ENCODE data around the gene IPO7. TPM values are rescaled to one million over a fixed set of nuclear protein-coding genes. Genes with fewer than 3 reads are reported as not detected.
"Not testable (repeated sequence)": the region's sequence is repeated elsewhere in the genome, so short reads cannot be mapped to it uniquely, and the experiment has no call there.

IPO7 gene
- total RNA-seq, 1 donor = 68.2 TPM

DNA sequence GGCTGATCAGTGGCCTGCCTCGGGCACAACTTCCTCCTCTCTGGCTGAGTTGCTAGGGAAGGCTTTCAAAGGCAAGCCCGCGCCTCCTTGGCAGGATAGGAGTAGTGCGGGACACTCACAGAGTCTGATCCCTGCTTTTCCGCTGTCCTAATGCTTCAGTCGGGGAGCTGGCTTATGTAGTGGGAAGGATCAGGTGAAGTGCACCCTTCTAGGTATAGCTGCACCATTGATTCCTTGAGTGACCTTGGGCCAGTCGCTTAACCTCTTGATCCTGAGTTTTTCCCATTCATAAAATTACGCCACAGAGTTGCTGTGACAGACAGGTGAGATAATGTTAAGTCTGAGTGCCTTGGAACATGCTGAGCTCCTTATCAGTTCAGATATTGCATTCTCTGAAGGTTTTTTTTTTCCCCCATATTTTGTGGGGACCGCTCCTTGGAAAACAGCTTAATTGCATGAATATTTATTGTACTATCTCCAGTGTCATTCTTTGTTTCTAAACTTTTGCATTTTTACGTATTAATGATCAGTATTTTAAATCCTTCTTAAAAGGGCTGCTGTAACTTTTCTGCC is 961 bp downstream of the IPO7 start:
- Histone ChIP-seq H3K27me3 (ENCODE audit: insufficient read depth, low read length) (no peaks in the 10 kb centered on the region), H3K4me3 (ENCODE audit: low read length) (peak overlapping the region; percentile 83), H3K4me1 (ENCODE audit: insufficient read depth, low read length) (peaks cover 16% of the 10 kb centered on the region), H3K9me3 (ENCODE audit: low read depth, low read length) (no peaks in the 10 kb centered on the region)

DNA sequence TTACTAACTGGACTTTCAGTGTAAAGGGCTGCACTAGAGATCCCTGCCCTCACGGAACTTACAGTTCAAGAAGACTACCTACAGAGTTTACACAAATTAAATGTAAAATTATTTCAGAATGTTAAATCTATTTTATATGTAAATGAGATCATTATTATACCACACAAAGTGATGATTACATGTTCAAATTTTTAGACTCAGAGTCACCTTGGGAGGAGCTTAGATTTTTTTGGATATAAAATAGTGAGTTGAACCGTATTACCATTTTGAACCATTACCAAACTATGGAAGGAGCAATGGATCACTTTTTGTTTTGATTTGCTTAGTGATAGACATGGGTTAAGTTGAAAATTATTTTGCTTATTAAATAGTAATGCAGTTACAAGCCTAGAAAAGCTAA is 1.6 kb downstream of the IPO7 start:
- no peak overlapping the region for H3K4me3 ChIP-seq (ENCODE audit: low read length)
- H3K27me3 ChIP-seq (ENCODE audit: insufficient read depth, low read length) = no peaks in the 10 kb centered on the region
- H3K4me1 ChIP-seq (ENCODE audit: insufficient read depth, low read length) = peaks cover 16% of the 10 kb centered on the region
- no peaks in the 10 kb centered on the region for H3K9me3 ChIP-seq (ENCODE audit: low read depth, low read length)

GRCh38 chr11:9386901-9387300 is 2.4 kb downstream of the IPO7 start:
- Histone ChIP-seq H3K27me3 (ENCODE audit: insufficient read depth, low read length) (no peaks in the 10 kb centered on the region), H3K9me3 (ENCODE audit: low read depth, low read length) (no peaks in the 10 kb centered on the region), H3K4me1 (ENCODE audit: insufficient read depth, low read length) (peaks cover 16% of the 10 kb centered on the region), H3K4me3 (ENCODE audit: low read length) (no peak overlapping the region)

GRCh38 chr11:9396310-9396709 is 11.9 kb downstream of the IPO7 start:
- no peaks in the 10 kb centered on the region for H3K9me3 ChIP-seq (ENCODE audit: low read depth, low read length)
- peaks cover 21% of the 10 kb centered on the region for H3K4me1 ChIP-seq (ENCODE audit: insufficient read depth, low read length)
- H3K4me3 ChIP-seq (ENCODE audit: low read length) = no peak overlapping the region
- no peaks in the 10 kb centered on the region for H3K27me3 ChIP-seq (ENCODE audit: insufficient read depth, low read length)

DNA sequence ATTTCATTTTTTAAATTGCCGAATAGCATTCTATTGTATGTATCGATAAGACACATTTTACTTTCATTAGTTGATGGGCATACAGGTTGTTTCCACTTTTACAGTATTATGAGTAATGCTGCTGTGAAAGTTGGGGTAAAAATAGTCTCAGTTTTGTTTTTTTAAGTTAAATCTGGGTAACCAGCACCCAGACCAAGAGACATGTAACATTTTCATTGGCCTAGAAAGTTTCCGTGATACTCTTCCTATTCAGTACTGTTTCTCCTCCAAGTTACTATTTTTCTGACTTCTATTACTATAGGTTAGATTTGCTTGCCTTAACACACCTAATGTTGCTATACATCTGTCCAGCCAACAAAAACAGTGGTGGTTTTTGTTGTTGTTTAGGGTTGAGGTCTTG is 12.3 kb downstream of the IPO7 start:
- Histone ChIP-seq H3K9me3 (ENCODE audit: low read depth, low read length) (no peaks in the 10 kb centered on the region), H3K4me1 (ENCODE audit: insufficient read depth, low read length) (peaks cover 21% of the 10 kb centered on the region), H3K4me3 (ENCODE audit: low read length) (no peak overlapping the region), H3K27me3 (ENCODE audit: insufficient read depth, low read length) (no peaks in the 10 kb centered on the region)

DNA sequence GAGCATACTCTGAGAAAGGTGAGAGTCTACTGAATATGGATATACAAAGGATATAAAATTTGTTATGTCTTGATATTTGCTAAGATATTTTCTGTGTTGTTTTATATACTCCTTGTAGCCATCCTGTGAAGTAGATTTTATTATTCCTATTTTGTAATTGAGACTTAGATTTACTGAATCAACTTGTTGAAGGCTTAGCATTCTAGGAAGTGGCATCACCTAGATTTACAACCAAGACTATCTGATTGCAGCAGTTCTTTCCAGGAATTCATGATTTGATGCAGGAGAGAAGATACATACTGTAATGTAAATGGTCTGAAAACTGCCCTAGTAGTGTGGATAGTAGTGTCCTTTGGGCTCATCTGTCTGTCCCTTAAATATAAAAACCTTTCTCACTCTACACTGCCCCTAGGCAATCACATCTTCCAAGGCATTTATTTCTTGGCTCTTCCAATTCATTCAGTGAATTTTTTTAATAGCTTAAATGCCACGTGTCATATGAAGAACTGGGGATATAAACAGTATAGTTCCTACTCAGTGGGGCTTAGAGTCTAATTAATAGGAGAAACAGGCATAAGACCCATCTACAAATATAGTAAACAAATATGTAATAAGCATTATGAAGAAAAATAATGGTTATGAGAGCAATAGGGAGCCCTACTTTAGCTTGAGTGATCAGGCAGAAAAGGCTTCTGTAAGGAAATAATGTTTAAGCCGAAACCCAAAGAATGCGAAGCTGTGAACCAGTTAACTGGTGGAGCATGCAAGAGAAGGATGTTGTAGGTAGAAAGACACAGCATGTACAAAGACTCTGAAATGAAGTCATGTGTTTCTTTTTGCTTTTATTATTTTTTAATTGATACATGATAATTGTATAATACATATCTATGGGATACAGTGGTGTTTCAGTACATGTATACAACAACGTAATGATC is 13.6 kb downstream of the IPO7 start:
- H3K4me3 ChIP-seq (ENCODE audit: low read length) = no peak overlapping the region
- H3K4me1 ChIP-seq (ENCODE audit: insufficient read depth, low read length) = peaks cover 12% of the 10 kb centered on the region
- no peaks in the 10 kb centered on the region for H3K9me3 ChIP-seq (ENCODE audit: low read depth, low read length)
- no peaks in the 10 kb centered on the region for H3K27me3 ChIP-seq (ENCODE audit: insufficient read depth, low read length)

DNA sequence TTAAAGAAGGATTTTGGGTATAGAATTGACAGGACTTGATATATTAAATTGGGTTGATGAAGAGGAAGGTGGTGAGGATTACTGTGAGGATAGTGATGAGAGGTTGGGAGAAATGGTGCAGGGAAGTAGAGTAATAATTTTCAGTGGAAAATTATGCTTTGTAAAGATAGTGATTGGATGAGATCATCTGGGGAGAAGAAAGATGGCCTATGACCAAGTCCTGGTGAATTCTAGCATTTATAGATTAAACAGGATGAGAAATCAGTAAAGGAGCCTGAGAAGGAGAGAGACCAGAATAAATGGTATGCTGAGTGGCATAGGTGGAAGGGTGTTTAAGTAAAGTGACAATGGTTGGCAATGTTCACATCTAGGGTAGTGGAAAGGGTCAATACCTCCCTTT is 15.0 kb downstream of the IPO7 start:
- Histone ChIP-seq H3K4me1 (ENCODE audit: insufficient read depth, low read length) (peaks cover 7% of the 10 kb centered on the region), H3K4me3 (ENCODE audit: low read length) (no peak overlapping the region), H3K9me3 (ENCODE audit: low read depth, low read length) (no peaks in the 10 kb centered on the region)

GRCh38 chr11:9401884-9402283 is 17.4 kb downstream of the IPO7 start:
- not testable (repeated sequence) for H3K9me3 ChIP-seq (ENCODE audit: low read depth, low read length); H3K4me3 ChIP-seq (ENCODE audit: low read length)

More for the DNA sequence above, 15.0 kb downstream of the IPO7 start:
- H3K27me3 ChIP-seq (ENCODE audit: insufficient read depth, low read length) = no peaks in the 10 kb centered on the region

GRCh38 chr11:9428706-9429105 is 44.3 kb downstream of the IPO7 start:
- Histone ChIP-seq H3K27me3 (ENCODE audit: insufficient read depth, low read length) (no peaks in the 10 kb centered on the region), H3K9me3 (ENCODE audit: low read depth, low read length) (no peaks in the 10 kb centered on the region), H3K4me1 (ENCODE audit: insufficient read depth, low read length) (no peaks in the 10 kb centered on the region), H3K4me3 (ENCODE audit: low read length) (no peak overlapping the region)

More at GRCh38 chr11:9401884-9402283, 17.4 kb downstream of the IPO7 start:
- not testable (repeated sequence) for H3K27me3 ChIP-seq (ENCODE audit: insufficient read depth, low read length); H3K4me1 ChIP-seq (ENCODE audit: insufficient read depth, low read length)

DNA sequence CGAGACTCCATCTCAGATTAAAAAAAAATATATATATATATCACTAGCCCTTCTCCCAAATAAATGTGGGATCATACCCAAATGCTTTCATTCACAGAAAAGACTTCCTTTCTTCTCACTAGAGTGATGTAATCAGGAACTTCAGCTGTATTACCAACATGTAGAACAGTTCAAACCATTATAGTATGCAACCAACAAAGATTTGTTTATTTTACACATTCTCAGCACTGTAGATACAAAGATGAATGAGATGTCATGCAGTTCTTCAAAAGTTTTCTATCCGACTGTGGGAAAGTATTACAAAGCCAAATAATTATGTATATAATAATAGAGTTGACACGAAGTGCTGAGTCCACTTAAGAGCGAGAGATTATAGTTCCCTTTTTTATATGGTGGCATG is 54.2 kb downstream of the IPO7 start:
- H3K4me3 ChIP-seq (ENCODE audit: low read length) = no peak overlapping the region
- H3K4me1 ChIP-seq (ENCODE audit: insufficient read depth, low read length) = no peaks in the 10 kb centered on the region
- no peaks in the 10 kb centered on the region for H3K9me3 ChIP-seq (ENCODE audit: low read depth, low read length)
- no peaks in the 10 kb centered on the region for H3K27me3 ChIP-seq (ENCODE audit: insufficient read depth, low read length)

GRCh38 chr11:9446230-9446629 is 61.8 kb downstream of the IPO7 start:
- H3K27me3 ChIP-seq (ENCODE audit: insufficient read depth, low read length) = no peaks in the 10 kb centered on the region

GRCh38 chr11:9448576-9449352 is 64.3 kb downstream of the IPO7 start:
- no peak overlapping the region for H3K4me3 ChIP-seq (ENCODE audit: low read length)
- no peaks in the 10 kb centered on the region for H3K4me1 ChIP-seq (ENCODE audit: insufficient read depth, low read length)
- H3K9me3 ChIP-seq (ENCODE audit: low read depth, low read length) = peaks cover 9% of the 10 kb centered on the region
- H3K27me3 ChIP-seq (ENCODE audit: insufficient read depth, low read length) = no peaks in the 10 kb centered on the region

More at GRCh38 chr11:9446230-9446629, 61.8 kb downstream of the IPO7 start:
- no peaks in the 10 kb centered on the region for H3K9me3 ChIP-seq (ENCODE audit: low read depth, low read length)
- H3K4me1 ChIP-seq (ENCODE audit: insufficient read depth, low read length) = no peaks in the 10 kb centered on the region
- H3K4me3 ChIP-seq (ENCODE audit: low read length) = no peak overlapping the region

DNA sequence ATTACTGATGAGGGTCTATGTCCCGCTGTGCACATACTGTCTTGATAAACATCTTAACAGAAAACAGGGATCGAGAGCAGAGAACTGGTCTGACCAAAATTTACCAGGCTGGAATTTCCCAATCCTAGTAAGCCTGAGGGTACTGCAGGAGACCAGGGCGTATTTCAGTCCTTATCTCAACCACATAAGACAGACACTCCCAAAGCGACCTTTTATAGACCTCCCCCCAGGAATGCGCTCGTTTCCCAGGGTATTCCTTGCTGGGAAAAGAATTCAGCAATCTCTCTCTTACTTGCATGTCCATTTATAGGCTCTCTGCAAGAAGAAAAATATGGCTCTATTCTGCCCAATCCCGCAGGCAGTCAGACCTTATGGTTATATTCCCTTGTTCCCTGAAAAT is 67.6 kb downstream of the IPO7 start:
- not testable (repeated sequence) for H3K4me3 ChIP-seq (ENCODE audit: low read length); H3K27me3 ChIP-seq (ENCODE audit: insufficient read depth, low read length); H3K9me3 ChIP-seq (ENCODE audit: low read depth, low read length); H3K4me1 ChIP-seq (ENCODE audit: insufficient read depth, low read length)

DNA sequence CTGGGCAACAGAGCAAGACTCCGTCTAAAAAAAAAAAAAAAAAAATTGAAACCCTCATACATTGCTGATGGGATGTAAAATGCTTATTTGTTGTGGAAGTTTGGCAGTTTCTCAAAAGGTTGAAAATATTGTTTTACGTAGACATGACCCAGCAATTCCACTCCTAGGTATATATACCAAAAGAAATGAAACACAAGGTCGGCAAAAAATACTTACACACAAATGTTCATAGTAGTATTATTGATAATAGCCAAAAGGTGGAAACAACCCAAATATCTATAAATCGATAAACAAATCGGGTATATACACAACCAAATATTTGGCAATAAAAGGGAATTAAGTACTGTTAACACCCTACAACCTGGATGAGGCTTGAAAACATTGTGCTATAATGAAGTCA is 71.3 kb downstream of the IPO7 start:
- H3K4me3 ChIP-seq (ENCODE audit: low read length) = no peak overlapping the region
- H3K27me3 ChIP-seq (ENCODE audit: insufficient read depth, low read length) = no peaks in the 10 kb centered on the region
- H3K9me3 ChIP-seq (ENCODE audit: low read depth, low read length) = peaks cover 9% of the 10 kb centered on the region
- H3K4me1 ChIP-seq (ENCODE audit: insufficient read depth, low read length) = peaks cover 8% of the 10 kb centered on the region

- H3K4me3 ChIP-seq (ENCODE audit: low read length) = peak overlapping the region; percentile 95
- H3K27me3 ChIP-seq (ENCODE audit: insufficient read depth, low read length) = no peaks in the 10 kb centered on the region
- H3K4me1 ChIP-seq (ENCODE audit: insufficient read depth, low read length) = peaks cover 23% of the 10 kb centered on the region
- no peaks in the 10 kb centered on the region for H3K9me3 ChIP-seq (ENCODE audit: low read depth, low read length)
Observed at GRCh38 chr11:9459667-9460321, 75.3 kb downstream of the IPO7 start.

Data from mononuclear cell (primary cell).